CD4-positive, alpha-beta T cell treated with Interleukin-10 for 1 hour (primary cell): ENCODE data around the gene PCSK4.

Experiments
- DNase-seq: peaks from one replicate; pipeline ENCODE4 v3.0.0-alpha.2; 2020

The PCSK4 gene

GRCh38 chr19:1435378-1435989 is 54.7 kb downstream of the PCSK4 start:
- no peak for DNase-seq

DNA sequence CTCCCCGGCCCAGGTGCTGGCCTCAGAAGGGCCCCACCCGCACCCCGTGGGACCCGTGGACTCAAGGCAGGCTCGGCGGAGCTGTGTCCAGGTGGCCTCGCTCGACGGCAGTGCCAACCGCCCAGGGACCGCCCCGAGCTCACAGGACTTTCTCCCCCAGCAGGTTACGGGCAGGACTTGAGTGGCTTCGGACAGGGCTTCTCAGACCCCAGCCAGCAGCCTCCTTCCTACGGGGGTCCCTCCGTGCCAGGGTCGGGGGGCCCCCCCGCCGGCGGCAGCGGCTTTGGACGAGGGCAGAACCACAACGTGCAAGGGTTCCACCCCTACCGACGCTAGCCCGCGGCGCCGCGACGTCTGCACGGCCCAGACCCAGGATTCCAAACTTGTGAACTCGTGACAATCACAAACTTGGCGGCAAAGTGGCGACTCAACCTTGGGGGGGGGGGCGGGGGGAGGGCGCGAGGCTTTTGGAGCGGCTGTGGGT is 55.5 kb downstream of the PCSK4 start:
- DNase-seq = no peak

GRCh38 chr19:1434040-1434366 is 56.1 kb downstream of the PCSK4 start:
- no peak for DNase-seq

DNA sequence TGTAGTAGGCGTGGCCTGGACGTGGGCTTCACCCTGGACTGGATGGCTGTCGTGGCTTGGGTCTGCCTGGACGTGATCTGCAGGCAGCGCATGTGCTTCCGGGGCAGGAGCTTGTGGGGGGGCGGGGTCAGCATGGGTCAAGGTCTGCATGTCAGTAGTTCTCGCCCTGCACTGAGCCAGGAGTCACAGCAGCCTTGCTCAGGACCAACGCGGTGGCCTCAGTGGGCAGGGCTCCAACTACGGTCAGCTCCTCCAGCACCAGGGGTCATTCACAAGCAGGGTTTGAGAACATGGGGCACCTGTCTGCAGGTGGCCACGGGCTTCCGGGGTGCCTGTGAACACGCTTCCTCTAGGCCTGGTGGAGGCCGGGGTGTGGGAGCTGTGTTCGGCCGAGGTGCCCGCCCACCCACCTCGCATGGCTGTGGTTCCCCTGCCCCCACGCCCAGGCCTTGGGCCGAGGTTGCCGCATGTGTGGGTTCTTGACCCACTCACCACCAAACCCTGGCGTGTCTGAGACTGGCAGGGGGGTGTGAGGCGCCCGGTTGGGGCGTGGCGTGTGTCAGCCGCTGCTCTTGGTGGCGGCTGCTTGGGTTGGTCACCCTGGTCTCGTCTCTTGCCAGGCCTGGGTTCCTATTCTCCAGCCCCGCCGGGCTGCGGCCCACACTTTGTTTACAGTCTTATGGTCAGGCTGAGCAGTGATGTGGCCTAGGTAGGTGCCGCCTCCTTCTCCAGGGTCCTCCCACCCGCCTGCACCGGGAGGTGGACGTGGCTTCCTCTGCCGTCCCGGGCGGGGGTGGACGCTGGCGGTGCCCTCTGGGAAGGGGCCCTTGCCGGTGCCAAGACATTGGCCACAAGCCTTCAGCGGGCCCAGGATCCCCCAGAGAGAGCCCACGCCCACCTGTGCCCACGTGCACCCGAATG is 56.8 kb downstream of the PCSK4 start:
- no peak for DNase-seq

- DNase-seq = no peak
Observed at GRCh38 chr19:1432507-1432887, 57.7 kb downstream of the PCSK4 start.

DNA sequence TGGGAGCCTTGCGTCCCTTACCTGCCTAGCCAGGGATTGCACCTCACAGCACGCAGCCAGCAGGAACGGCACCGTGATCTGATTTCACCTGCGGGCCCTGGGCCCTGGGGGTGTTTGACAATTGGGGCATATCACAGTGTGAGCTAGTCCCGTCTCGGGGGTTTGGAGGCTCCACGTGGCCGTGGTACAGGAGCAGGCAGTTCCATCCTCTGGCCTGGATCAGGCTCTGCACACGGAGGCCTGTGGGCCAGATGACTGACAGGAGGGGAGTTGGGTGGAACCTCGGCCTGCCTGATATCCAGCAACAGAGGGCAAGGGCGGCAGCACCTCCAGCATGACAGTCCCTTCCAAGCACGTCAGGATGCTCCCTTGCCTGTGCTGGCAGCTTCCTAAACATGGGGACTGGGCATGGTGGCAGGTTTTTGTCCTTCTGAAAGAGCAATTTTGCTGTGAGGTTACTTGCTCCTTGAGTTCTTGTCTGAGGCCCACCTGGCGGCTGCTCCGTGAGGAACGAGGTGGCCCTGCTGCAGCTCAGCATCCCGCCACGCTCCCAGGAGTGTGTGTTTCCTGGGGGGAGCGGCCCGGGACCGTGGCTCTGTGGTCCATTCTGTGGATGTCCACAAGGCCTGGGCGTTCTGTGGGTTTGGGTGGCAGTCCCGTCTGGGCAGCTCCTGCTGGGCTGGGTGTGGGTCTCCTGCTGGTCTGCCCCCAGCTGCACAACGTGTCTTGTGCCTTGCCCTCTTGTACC is 58.2 kb downstream of the PCSK4 start:
- no peak for DNase-seq
